ENCODE measurements around the gene KCNA10. TPM values are rescaled to one million over a fixed set of nuclear protein-coding genes. Genes with fewer than 3 reads are reported as not detected.

The KCNA10 gene
- total RNA-seq, 1 experiment from 2014 or later = not detected

GRCh38 chr1:110523011-110523410 is 4.0 kb upstream of the KCNA10 start:
- H3K4me3 Mint-ChIP-seq = no peak overlapping the region
- H2AFZ ChIP-seq (ENCODE audit: low read length) = no peak overlapping the region
- no peaks in the 10 kb centered on the region for H3K79me2 ChIP-seq (ENCODE audit: insufficient read depth, low read length)
- H4K20me1 ChIP-seq (ENCODE audit: control insufficient read depth, insufficient read depth, insufficient read length) = no peaks in the 10 kb centered on the region
- H2BK5ac ChIP-seq (ENCODE audit: insufficient read length, low read length) = no peak overlapping the region
- no peak overlapping the region for H4K91ac ChIP-seq (ENCODE audit: insufficient read length, low read depth, low read length)
- no peak for DNase-seq
- no peak overlapping the region for H3K18ac ChIP-seq (ENCODE audit: insufficient read length, low read depth, low read length)
- no peaks in the 10 kb centered on the region; the same call in 1 of the 2 replicates for H3K27me3 ChIP-seq (ENCODE audit: insufficient read depth, low read length)
- no peak overlapping the region for H2AK5ac ChIP-seq (ENCODE audit: insufficient read length, low read length)
- H3K9me3 ChIP-seq (ENCODE audit: control insufficient read depth, low read depth, low read length) = no peaks in the 10 kb centered on the region
- TF ChIP-seq, protein P1, sequence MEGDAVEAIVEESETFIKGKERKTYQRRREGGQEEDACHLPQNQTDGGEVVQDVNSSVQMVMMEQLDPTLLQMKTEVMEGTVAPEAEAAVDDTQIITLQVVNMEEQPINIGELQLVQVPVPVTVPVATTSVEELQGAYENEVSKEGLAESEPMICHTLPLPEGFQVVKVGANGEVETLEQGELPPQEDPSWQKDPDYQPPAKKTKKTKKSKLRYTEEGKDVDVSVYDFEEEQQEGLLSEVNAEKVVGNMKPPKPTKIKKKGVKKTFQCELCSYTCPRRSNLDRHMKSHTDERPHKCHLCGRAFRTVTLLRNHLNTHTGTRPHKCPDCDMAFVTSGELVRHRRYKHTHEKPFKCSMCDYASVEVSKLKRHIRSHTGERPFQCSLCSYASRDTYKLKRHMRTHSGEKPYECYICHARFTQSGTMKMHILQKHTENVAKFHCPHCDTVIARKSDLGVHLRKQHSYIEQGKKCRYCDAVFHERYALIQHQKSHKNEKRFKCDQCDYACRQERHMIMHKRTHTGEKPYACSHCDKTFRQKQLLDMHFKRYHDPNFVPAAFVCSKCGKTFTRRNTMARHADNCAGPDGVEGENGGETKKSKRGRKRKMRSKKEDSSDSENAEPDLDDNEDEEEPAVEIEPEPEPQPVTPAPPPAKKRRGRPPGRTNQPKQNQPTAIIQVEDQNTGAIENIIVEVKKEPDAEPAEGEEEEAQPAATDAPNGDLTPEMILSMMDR (conservative IDR thresholded peaks at IDR 0.05) = no peak
- peaks cover 67% of the 10 kb centered on the region for H3K27me3 Mint-ChIP-seq (ENCODE audit: low read depth)
- H3K4me2 ChIP-seq (ENCODE audit: insufficient read depth, insufficient read length, low read length) = no peak overlapping the region
- H3T11ph ChIP-seq (ENCODE audit: low read length) = no peak overlapping the region
- H3K27ac Mint-ChIP-seq = no peak overlapping the region
- no peak overlapping the region for H3K14ac ChIP-seq (ENCODE audit: insufficient read depth, low read length)
- H2BK20ac ChIP-seq (ENCODE audit: low read depth, low read length, poor library complexity, severe bottlenecking) = no peak overlapping the region
- no peak overlapping the region for H3K23ac ChIP-seq (ENCODE audit: insufficient read length, low read depth, low read length)
- no peaks in the 10 kb centered on the region for H3K4me1 ChIP-seq (ENCODE audit: insufficient read depth, low read length)
- H2BK15ac ChIP-seq (ENCODE audit: low read depth, low read length) = no peak overlapping the region
- peaks cover 2 to 4% of the 10 kb centered on the region in 2 experiments; a peak in 1 of 4 replicates for H3K4me1 Mint-ChIP-seq
- H3K23me2 ChIP-seq (ENCODE audit: insufficient read length, low read depth, low read length, poor library complexity, severe bottlenecking) = no peaks in the 10 kb centered on the region
- H4K5ac ChIP-seq (ENCODE audit: insufficient read length, low read depth, low read length) = no peak overlapping the region
- no peaks in the 10 kb centered on the region for H3K79me1 ChIP-seq (ENCODE audit: insufficient read depth, low read depth, low read length, poor library complexity, severe bottlenecking)
- no peak overlapping the region for H3K27ac ChIP-seq (ENCODE audit: insufficient read length, low read depth, low read length)
- H3K56ac ChIP-seq (ENCODE audit: insufficient read length, low read depth, low read length) = no peak overlapping the region
- 0 out of 5 replicates have a peak, but pooled peaks cover 0 to under 1% of the 10 kb centered on the region in 2 experiments for H3K9me3 Mint-ChIP-seq
- no CpG with 5 or more reads among the region's 4 CpGs for WGBS (ENCODE audit: extremely low coverage, insufficient read length, low lambda C conversion rate)
- H2BK120ac ChIP-seq (ENCODE audit: low read depth, low read length, poor library complexity, severe bottlenecking) = no peak overlapping the region
- no peak overlapping the region for H4K8ac ChIP-seq (replicated peaks; ENCODE audit: insufficient read length, low read depth, low read length)
- H3K4ac ChIP-seq (ENCODE audit: low read depth, low read length) = no peak overlapping the region
- H3K36me3 Mint-ChIP-seq (ENCODE audit: insufficient read depth in 1 of 3, low read depth in 3 of 3) = no peaks in the 10 kb centered on the region; a peak in 1 of 7 replicates
- H2BK12ac ChIP-seq (ENCODE audit: insufficient read length, low read depth, low read length) = no peak overlapping the region
- H3K9ac ChIP-seq (ENCODE audit: extremely low read depth, insufficient read length, low read length) = no peak overlapping the region

Data from H9 (cell line).